Left lobe of liver (tissue), 2 donors: ENCODE results near the gene NELL1. TPM values are rescaled to one million over a fixed set of nuclear protein-coding genes. Genes with fewer than 3 reads are reported as not detected.

ENCODE experiments used
- ATAC-seq: fragments of 200-7000 bp; cut with Tn5 transposase; one replicate; pipeline ENCODE4 v1.9.1; 2020; ENCODE audit warnings: mild to moderate bottlenecking, moderate library complexity
- DNase-seq: peaks from one replicate; pipeline ENCODE4 v3.0.0-alpha.2; 2020; ENCODE audit warnings: low spot score
- total RNA-seq: library from RNA; stranded (reverse); gene quantifications from one replicate; pipeline ENCODE4 v1.2.1, GENCODE V29; 2021
- donor health status: DM: no; HTN: no; CAD: no; lungs with moderate emphysema.
- donor health status: DM: no; HTN: yes; CAD: no.

NELL1 gene
- total RNA-seq, 1 donor from 2014 or later: not detected

DNA sequence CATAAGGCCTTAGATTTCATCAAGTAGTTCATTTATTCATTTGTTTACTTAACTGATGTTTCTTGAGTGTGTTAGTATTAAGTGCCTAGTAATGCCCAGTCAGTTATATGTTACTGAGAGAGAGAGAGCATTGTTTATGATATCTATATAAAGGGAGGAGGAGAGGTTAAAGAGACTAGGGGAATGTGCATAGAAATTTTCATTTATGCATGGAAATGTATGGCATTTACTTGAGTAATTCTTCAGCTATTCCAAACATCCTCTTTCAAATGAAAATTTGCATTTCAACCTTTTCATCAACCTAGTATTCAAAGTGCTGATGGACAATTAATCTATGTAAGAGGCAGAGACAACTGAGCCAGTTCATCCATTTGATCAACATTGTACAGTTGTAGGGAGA lies 199.7 kb downstream of the NELL1 start:
- DNase-seq (no peak), ATAC-seq (no peak)

DNA sequence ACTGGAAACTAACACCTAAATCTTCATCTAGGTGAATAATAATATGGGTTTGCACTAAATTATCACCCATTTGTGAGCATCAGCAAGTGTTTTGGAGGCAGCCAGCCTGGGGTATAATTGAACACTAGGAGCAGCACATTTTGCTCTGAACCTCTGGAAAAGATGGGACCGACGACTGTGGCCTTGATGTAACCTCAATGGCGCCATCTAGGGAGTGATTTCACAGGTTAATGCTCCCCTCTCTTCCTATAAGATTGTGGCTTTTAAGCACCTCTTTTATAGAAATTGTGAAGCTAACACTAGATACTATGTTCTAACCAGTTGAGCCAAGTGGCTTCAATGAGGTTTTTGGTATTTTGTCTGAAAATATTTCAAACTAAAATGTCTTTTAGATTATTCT lies 203.7 kb downstream of the NELL1 start:
- DNase-seq (no peak), ATAC-seq (peak; percentile 46)

DNA sequence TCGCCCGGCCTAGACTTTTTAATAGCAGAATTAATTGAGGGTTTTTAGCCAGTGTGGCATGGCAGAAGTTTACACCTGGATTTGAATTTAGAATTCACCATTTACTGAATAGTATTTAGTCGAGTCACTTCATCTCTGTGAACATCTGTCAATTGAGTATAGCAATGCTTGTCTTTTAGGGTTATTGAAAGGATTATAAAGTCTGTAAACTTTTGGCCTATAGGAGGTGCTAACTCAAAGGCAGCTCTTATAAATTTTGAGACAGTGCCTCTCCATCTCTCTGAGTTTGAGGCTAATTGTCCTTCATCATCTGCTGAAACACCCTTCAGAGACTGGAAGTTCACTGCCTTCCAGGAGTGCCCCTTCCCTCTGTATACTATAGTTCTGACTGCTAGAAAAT lies 205.0 kb downstream of the NELL1 start:
- DNase-seq (no peak), ATAC-seq (no peak)

DNA sequence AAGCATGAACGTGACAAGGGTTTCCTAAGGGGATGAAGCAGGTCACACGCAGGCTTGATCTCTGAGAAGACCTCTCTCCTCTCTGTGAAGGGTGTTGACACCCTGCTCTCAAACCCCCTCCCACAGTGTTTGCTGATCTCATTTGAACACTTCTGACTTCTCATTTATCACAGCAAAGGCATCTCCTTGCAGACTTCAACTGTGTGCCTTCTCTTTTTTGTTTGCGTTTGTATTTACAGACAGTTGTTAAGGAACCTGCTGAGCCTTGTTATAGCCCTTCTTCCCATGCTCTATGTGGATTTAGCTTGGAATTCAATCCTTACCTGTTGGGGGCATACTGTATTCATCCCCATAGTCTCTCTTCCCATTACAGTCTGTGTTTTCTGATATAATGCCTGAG lies 206.5 kb downstream of the NELL1 start:
- DNase-seq (no peak), ATAC-seq (no peak)

DNA sequence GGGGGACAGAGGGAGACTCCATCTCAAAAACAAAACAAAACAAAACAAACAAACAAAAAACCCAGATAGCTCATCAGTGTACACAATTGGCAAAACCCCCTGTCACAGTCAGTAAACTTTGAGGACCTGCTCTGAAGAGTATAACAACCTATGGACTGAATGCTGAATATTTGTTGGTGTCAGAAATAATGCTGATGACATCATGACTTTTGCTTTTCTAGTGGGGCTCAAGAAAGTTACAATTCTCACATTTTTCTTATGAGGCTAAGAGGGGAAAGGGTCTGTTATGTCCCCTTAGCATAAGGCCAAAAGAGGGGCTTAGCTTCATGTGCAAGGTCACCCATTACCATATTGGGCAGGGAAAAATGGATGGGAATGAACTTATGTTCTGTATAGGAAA lies 207.4 kb downstream of the NELL1 start:
- ATAC-seq (no peak), DNase-seq (no peak)

DNA sequence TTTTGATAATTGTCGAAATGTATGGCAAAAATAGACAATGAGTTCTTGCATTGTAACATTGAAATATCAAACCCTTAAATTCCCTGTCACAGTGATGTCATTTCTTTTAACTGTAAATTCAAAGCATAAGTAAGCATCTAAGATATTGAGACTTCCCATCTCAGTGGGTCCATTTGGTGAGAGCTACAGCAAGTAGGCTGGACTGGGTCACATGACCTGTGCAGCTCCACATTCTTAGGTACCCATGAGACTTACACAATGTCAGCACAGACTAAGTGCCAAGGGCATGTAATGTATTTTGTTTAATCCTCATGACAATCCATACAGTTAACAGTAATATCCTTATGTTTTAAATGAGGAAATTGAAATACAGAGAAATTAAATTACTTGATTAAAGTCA lies 210.7 kb downstream of the NELL1 start:
- ATAC-seq (no peak), DNase-seq (no peak)

DNA sequence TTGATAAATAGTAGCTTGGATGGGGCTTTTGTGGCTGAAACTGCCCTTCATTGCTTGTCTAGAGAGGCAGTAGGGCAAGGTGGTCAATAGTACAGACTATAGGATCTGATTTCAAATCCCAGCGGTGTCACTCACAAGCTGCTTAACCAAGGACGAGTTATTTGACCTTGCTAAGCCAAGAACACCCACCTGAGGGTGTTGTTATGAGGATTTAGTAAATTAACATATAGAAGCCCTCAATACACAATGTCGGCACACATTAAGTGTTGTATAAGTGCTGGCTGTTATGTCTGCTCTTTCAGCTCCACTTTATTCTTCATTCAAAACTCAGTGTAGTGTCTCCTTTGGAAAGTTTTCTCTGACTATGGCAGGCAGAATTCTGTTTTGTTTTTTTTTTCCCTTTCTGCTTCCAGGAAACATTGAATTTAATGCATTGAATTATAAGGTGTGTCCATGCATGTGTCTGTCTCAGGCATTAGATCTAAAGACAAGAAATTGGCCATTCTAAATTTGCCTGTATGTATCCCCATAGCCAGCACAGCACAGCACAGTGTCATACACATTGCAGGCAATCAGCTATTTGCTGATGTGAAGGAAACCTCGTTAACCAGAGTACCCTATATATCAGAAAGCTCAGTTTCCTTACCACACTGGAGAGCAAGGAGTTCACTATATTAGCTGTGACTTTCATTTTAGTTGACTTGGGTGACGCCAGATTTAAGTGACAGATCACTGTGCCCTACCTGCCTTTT lies 212.1 kb downstream of the NELL1 start:
- no peak for DNase-seq
- no peak for ATAC-seq

DNA sequence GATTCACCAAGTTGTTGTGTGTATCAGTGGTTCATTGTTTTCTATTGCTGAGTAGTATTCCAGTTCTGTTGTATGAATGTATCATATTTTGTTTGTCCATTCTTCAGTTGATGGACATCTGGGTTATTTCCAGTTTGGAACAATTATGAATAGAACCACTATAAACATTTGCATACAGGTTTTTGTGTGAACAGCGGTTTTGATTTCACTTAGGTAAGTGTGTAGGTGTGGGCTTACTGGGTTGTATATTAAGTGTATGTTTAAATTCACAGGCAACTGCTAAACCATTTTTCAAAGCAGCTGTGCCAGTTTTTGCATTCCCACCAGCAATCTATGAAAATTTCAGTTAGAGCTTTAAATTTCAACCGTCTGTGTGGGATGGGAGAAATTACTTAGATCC lies 217.8 kb downstream of the NELL1 start:
- no peak for DNase-seq
- no peak for ATAC-seq

DNA sequence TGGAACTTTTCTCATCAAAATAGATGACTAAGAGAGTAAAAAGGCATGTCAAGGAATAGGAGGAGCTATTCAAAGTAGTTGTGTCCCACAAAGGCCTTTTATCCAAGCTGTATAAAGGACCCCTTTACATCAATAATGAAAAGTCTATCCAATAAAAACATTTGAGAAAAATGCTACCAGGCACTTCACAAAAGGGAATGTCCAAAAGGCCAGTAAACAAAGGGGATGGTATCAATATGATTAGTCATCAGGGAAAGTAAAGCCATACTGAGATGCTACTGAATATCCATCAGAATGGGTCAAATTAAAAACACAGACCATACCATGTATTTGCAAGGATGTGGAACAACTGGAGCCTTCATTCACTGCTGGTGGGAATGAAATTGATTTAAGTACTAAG lies 224.9 kb downstream of the NELL1 start:
- ATAC-seq: no peak

DNA sequence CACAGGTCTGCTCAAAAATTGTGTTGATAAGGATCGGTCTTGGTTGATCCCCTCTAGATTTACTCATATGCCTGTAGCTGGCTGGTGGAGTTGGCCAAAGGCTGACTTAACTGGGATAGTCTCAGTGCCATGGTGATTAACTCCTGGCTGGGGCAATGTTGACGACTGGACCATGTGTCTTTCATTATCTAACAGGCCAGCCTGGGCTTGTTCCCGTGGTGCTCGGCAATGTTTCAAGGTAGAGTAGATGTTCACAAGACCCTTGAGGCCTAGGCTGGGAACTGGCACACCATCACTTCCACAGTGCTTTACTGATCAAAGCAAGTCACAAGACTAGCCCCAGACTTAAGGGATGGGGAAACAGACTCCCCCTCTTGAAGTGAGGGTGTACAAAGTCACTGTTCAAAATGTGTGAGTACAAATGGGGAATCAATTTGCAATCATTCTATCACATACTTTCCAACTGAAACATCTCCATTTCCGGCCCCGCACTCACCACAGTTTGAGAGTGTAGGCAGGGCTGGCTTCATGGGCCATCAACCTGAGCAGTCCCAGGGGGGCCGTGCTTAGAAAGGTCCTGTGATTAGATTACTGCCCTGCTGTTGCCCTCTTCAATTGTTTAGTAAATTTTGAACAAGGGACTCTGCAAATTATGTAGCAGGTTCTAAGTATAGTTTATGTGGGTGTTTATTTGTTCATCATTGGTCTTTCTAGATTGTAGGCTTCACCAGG lies 240.8 kb downstream of the NELL1 start:
- no peak for DNase-seq
- no peak for ATAC-seq

More for the DNA sequence above, 224.9 kb downstream of the NELL1 start:
- DNase-seq: no peak

DNA sequence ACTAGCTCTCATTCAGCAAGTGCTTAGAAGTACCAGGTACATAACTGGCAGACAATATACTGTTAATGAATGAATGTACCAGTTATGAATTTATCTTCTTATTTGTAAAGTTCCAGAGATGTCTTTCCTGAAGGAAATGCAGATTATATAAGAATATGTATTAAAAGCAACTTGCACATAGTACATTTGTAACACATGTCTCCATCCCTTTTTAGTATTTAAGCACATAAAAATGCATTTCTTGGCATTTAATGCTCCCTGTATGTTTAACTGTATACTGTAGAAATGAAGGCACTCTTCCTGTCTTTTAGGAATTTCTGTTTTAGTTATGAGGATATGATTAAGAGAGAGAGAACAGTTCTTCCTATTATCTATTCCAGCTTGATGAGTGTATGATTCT lies 241.3 kb downstream of the NELL1 start:
- ATAC-seq (no peak), DNase-seq (no peak)

DNA sequence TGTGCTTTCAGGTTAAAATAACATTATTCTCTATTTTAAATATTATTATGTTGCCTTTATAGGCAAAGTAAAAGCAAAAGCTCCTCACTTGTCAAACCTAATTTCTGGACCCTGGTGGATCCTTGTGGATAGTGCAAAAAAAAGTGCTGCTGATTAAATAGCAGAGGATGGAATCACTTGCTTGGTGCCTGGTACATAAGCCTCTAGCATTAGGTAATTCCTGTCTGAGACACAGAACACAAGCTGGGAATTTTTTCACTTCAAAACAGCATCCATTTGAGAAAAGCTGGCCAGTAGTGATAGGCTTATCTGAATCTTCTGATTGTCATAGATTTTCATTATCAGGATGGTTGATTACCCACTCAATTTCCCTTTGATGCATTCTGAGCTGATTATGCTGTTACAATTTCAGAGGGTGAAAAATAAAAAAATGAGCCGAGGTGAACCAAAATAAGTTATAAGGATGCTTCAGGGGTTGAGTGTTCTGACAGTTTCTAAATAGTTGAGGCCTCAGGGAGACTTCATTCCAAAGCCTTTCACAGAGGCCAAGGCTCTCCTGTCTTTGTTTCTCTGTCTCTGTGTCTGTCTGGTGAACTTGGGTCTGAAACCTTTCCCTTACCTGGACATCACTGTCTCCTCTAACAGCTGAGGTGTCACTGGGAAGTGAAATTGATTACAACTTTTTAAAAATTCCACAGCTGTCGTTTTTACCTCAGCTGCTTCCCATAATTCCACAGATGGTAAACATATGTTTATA lies 242.9 kb downstream of the NELL1 start:
- ATAC-seq: no peak
- DNase-seq: no peak

DNA sequence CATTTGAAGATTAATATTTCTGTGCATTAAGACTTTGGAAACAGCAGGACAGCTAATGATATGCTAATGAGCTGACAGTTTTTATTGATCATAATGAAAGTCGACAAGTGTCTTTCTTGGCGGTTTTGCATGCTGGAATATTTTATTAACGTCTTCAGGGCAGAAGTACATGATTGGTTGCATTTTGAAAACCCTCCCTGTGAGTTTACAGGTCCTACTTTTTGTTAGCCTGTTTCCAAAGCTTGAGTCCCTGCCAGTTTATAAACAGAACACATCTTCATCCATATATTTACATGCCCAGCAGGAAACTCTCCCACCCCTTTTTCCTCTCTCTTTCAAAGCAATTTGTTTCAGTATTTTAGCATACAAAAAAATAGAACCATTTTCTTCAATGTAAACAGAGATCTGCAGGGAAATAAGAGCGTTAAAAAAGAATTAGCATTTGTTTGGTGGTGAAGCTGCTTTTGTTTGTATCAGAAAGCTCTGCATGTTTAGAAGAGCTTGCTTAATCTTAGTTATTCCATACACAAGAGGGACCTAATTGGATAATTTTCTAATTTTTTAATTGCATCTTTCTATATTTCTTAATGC lies 243.6 kb downstream of the NELL1 start:
- DNase-seq (no peak), ATAC-seq (no peak)

DNA sequence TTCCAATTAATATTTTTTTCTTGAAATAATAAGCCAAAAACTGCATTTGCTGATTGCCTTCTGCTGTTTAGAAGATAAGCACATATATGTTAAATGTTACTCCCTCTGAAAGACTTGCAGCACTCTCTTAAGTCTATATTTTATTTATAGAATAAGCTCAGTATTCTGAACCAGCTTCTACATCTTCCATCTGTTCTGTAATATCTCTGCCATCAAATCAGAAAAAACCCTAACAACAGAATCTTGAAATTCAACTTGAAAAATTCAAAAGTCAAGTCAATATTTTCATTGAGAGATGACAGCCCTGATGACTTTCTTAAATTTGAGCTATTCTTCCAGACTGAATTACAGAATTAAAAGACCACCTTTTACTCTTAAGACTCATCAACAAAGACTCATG lies 247.9 kb downstream of the NELL1 start:
- DNase-seq: no peak
- no peak for ATAC-seq

DNA sequence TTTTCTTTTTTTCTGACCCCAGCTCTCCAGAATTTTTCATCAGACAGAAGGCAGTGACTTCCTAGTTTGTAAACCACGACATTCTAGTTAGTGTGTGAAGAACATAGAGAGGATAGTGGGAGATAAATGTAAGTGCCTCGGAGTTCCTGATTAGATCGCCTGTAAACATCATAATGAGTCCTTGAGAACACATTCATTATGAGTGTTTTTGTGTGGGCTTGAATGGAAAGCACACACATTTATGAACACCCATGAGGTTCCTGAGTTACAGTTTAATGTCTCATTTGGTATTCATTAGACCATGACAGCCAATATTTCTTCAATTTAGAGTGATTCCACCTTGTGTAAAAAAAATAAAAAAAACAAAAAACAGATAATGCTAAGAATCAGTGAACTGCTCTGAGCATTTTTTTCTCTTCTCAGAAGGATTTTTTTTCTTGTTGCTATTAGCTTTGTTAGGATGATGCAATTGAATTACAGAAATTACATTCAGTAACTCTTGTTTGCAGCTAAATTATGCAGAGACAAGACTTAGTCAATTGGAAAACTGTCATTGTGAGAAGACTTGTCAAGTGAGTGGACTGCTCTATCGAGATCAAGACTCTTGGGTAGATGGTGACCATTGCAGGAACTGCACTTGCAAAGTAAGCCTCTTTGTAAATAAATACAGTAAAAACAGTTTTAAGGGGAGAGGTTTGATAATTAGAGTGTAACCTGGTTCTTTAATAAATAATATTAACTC lies 257.6 kb downstream of the NELL1 start:
- DNase-seq: no peak
- no peak for ATAC-seq

DNA sequence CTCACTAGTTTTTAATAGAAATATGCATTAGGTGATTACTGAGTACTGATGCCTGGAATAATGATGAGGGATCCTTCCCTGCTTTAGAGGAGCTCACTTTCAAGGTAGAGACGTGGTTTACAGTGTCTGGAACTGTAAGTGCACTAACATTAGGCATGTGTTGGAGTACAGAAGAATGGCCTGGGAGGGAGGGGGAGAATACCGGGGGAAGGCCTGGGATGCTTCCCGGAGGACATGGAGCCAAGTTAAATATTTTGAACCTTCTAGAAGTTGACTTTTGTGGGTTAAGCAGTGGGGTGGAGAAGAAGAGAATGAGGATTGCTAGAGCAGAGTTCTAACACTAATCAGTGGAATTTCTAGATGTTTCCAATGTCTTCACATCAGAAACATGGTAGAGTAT lies 261.6 kb downstream of the NELL1 start:
- ATAC-seq (no peak), DNase-seq (no peak)

DNA sequence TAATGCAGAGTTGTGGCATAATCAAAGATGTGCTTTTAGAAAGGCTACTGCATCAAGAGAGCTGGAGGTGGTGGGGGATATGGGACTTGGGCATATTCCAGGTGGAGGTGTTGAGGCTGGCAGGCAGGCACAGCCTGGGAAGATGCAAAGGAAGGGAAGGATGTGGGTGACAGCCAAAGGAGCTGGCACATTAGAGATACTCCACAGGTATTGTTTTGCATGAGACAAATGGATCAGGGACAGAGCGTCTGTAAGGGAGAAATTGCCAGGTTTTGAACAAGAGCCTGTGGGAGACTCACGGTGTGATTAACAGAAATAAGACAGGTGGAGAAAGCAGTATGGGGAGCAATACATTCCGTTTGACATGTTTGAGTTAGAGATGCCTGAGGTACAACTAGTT lies 263.7 kb downstream of the NELL1 start:
- ATAC-seq (no peak), DNase-seq (no peak)

DNA sequence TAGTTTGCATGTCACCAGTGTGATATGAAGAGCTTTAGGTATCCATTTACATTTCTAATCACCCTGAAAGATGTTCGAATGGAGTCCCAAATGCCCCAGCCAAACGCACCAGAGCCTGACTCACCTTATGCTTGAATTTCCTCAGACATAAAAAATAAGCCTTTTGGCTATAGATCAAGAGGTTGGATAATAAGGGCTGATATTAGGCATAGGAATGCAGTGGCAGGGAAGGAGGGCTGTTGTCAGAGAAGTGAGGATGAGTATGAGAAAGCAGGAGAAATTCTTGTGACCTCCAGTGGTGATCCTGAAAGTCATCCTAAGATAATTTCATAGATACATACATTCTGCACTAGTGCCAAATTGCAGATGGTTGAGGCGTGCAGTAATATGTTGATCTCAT lies 264.6 kb downstream of the NELL1 start:
- ATAC-seq (no peak), DNase-seq (no peak)

DNA sequence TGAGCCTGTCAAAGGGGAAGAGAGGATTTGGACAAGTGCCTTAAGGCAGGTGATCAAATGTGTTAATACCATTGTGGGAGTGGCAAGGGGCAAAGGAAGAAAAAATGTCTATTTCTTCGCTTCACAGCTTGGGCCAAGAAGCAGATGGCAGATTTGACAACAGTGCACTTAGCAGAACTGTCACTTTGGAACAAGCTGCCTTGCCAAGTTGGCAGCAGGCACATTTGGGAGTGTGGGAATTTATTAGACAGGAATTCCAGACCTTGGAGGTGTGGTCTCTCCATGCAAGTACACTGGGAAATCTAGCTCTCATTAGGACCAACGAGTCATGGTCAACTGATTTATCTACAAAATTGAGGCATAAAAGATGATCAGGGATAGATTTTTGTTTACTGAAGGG lies 265.1 kb downstream of the NELL1 start:
- ATAC-seq (no peak), DNase-seq (no peak)

DNA sequence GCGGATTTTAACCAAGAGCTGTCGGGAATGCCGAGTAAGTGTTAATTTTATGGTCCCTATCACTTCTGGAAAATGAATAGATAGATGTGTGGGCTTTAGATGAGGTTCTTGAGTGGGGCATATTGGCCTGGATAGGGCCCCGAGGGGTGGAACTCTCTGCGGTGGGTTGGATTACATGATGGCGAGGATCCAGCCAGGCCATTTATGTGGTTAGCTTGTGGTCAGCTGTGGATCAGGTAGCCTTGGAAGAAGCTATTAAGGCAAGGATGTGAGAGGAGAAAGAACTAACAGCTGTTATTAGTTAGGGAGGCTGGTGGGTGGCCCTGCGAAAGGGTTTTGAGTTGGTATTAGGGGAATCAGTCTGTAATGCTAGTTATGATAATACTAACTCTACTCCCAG lies 268.4 kb downstream of the NELL1 start:
- ATAC-seq (no peak), DNase-seq (no peak)

DNA sequence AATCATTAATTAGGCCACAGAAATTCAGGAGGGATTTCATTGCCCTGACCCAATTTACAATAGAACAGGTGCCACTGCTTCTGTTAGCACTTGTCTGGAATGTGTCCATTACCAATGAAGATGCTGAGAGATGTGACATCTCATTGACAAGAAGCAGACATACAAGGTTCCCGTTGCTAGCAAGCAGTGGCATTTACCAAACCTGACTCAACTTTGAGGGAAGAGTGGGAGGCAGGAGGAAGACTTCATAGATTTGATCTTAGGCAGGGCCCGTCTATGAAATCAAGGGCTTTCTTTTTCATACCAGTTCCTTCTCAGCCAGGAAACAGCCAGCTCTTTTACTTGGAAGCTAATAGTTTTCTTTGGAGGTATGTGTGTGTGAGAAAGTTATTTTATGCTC lies 280.2 kb downstream of the NELL1 start:
- ATAC-seq: no peak
- no peak for DNase-seq
